ENCODE data around the gene YWHAB. TPM values are rescaled to one million over a fixed set of nuclear protein-coding genes. Genes with fewer than 3 reads are reported as not detected.

YWHAB gene
- polyA plus RNA-seq, 1 of the 3 experiments (the other 2 are of a cell fraction), result 84.3 TPM

- Histone ChIP-seq H3K79me2 (ENCODE audit: insufficient read depth) (peaks cover 44% of the 10 kb centered on the region), H3F3A (replicated peaks; ENCODE audit: insufficient read depth) (peaks cover 6% of the 10 kb centered on the region), H3K27me3 (ENCODE audit: insufficient read depth) (no peaks in the 10 kb centered on the region), H3K36me3 (replicated peaks in 1 of 2; ENCODE audit: control insufficient read depth in 1 of 2, insufficient read depth in 2 of 2, low read length in 1 of 2) (peaks cover 21 to 23% of the 10 kb centered on the region in 2 experiments), H3K9ac (peak overlapping the region; percentile 96; the same call in 1 of the 2 replicates), H3K4me3 (ENCODE audit: low read depth in 2 of 2, low read length in 1 of 2) (peak overlapping the region; percentile 44 to 57), H3K4me1 (ENCODE audit: control insufficient read depth in 1 of 2, insufficient read depth in 2 of 2, low read depth in 1 of 2, low read length in 1 of 2) (peaks cover 14 to 19% of the 10 kb centered on the region in 2 experiments; a peak in 3 of 4 replicates), H3K9me2 (no peaks in the 10 kb centered on the region), H2AFZ (ENCODE audit: low read depth) (peak overlapping the region; percentile 90), H4K20me1 (ENCODE audit: insufficient read depth) (peaks cover 40% of the 10 kb centered on the region), H3K9me3 (no peaks in the 10 kb centered on the region), H3K27ac (ENCODE audit: low read depth in 2 of 2, low read length in 1 of 2) (peak overlapping the region; percentile 45 to 70; a peak in 2 of 4 replicates), H3K4me2 (peak overlapping the region; percentile 72)
- DNase-seq, result no peak
- POLR2A ChIA-PET, result interaction anchor here (0.9 to 1.1 kb wide), 5 partner anchors 10 to 478 kb away, joined by 3 to 7 read pairs (median 4); partner anchors contain the start of gene SYS1
- TF ChIP-seq RAD21 (IDR thresholded peaks at IDR 0.05; ENCODE audit: low read length) (no peak), MEF2A (IDR thresholded peaks at IDR 0.05; ENCODE audit: borderline replicate concordance, low read depth) (no peak), FOXJ3 (CRISPR knock-in tag; IDR thresholded peaks at IDR 0.05) (no peak), GABPA (IDR thresholded peaks at IDR 0.05; ENCODE audit: low read depth) (no peak), NRF1 (IDR thresholded peaks at IDR 0.05; ENCODE audit: low read depth, low read length) (no peak), TAF1 (IDR thresholded peaks at IDR 0.05; ENCODE audit: borderline replicate concordance, low read depth, low read length) (no peak), MXI1 (IDR thresholded peaks at IDR 0.05; ENCODE audit: low read depth, low read length) (no peak), SMC3 (IDR thresholded peaks at IDR 0.05; ENCODE audit: low read depth, low read length) (no peak), FOXM1 (IDR thresholded peaks at IDR 0.05; ENCODE audit: low read depth) (no peak), GATA2 (CRISPR knock-in tag; IDR thresholded peaks at IDR 0.05) (no peak), RCOR1 (IDR thresholded peaks at IDR 0.05; ENCODE audit: low read length) (no peak), EZH2phosphoT487 (IDR thresholded peaks at IDR 0.05; ENCODE audit: borderline replicate concordance, low read depth) (no peak), TCF12 (IDR thresholded peaks at IDR 0.05) (no peak), JUND (IDR thresholded peaks at IDR 0.05) (no peak), ELF1 (IDR thresholded peaks at IDR 0.05) (no peak), EP300 (IDR thresholded peaks at IDR 0.05; ENCODE audit: borderline replicate concordance in 1 of 2, low read depth in 1 of 2, low read length in 1 of 2) (no peak), TEAD4 (IDR thresholded peaks at IDR 0.05; ENCODE audit: borderline replicate concordance, insufficient read depth) (no peak), REST (IDR thresholded peaks at IDR 0.05; ENCODE audit: low read depth, low read length) (no peak)
- TF ChIP-seq, protein P1, sequence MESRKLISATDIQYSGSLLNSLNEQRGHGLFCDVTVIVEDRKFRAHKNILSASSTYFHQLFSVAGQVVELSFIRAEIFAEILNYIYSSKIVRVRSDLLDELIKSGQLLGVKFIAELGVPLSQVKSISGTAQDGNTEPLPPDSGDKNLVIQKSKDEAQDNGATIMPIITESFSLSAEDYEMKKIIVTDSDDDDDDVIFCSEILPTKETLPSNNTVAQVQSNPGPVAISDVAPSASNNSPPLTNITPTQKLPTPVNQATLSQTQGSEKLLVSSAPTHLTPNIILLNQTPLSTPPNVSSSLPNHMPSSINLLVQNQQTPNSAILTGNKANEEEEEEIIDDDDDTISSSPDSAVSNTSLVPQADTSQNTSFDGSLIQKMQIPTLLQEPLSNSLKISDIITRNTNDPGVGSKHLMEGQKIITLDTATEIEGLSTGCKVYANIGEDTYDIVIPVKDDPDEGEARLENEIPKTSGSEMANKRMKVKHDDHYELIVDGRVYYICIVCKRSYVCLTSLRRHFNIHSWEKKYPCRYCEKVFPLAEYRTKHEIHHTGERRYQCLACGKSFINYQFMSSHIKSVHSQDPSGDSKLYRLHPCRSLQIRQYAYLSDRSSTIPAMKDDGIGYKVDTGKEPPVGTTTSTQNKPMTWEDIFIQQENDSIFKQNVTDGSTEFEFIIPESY (IDR thresholded peaks at IDR 0.05; ENCODE audit: borderline replicate concordance, low read depth), result no peak
- 34% methylated on average over 14 of the region's 14 CpGs for WGBS (ENCODE audit: low lambda C conversion rate)
- CTCF ChIA-PET, result interaction anchor here (1.3 to 2.0 kb wide), 2 partner anchors 99 to 137 kb away, joined by 5 to 6 read pairs; no protein-coding TSS in a partner anchor
These were observed 556 bp upstream of the YWHAB start for GRCh38 chr20:44884907-44885391.

All from SK-N-SH (cell line).